DND-41 (cell line): ENCODE results near the gene CA11.
A peak's percentile ranks its signal among the peaks of the same experiment; 100 is the strongest.

ENCODE experiments used
- ATAC-seq: fragments of 200-7000 bp; cut with Tn5 transposase; 3 replicates; pipeline ENCODE4 v1.9.1; 2021; ENCODE audit warnings: low read depth; ENCODE audit not compliant: insufficient read depth
- DNase-seq: peaks from one replicate; pipeline ENCODE4 v3.0.0-alpha.2; 2020
- H2AFZ ChIP-seq: 2 replicates; pipeline ENCODE4 v1.6.0; 2012; ENCODE audit warnings: low read depth, low read length
- H3K27ac ChIP-seq: 2 replicates; pipeline ENCODE4 v1.5.1; 2012; ENCODE audit warnings: low read length, inconsistent platforms
- H3K27me3 ChIP-seq: fragments of 200-600 bp; sonication (generic); 2 replicates; pipeline ENCODE4 v1.6.0; 2012; ENCODE audit warnings: low read length, mild to moderate bottlenecking, inconsistent platforms; ENCODE audit not compliant: insufficient read depth, poor library complexity
- H3K36me3 ChIP-seq: 2 replicates; pipeline ENCODE4 v1.5.1; 2012; ENCODE audit warnings: low read length, inconsistent platforms; ENCODE audit not compliant: insufficient read depth
- H3K4me1 ChIP-seq: 2 replicates; pipeline ENCODE4 v1.5.1; 2012; ENCODE audit warnings: mild to moderate bottlenecking, low read length; ENCODE audit not compliant: insufficient read depth
- H3K4me2 ChIP-seq: 2 replicates; pipeline ENCODE4 v1.6.0; 2012; ENCODE audit warnings: mild to moderate bottlenecking, moderate library complexity, low read length, inconsistent platforms; ENCODE audit not compliant: insufficient read depth
- H3K4me3 ChIP-seq, 2 experiments: fragments of 200-600 bp in 1 of 2; shearing (Covaris generic) in 1 of 2; 2 replicates each; pipeline ENCODE4 v1.5.1; 2012 to 2016; ENCODE audit warnings: inconsistent platforms in 2 of 2, low read length in 2 of 2, mild to moderate bottlenecking in 2 of 2, low read depth in 1 of 2, moderate library complexity in 1 of 2
- H3K79me2 ChIP-seq: 2 replicates; pipeline ENCODE4 v1.6.0; 2012; ENCODE audit warnings: low read length, inconsistent platforms; ENCODE audit not compliant: insufficient read depth
- H3K9ac ChIP-seq: 2 replicates; pipeline ENCODE4 v1.6.0; 2012; ENCODE audit warnings: low read depth, mild to moderate bottlenecking, inconsistent platforms, low read length, moderate library complexity
- H3K9me3 ChIP-seq: 2 replicates; pipeline ENCODE4 v1.5.1; 2012; ENCODE audit warnings: low read length, moderate library complexity, mild to moderate bottlenecking, inconsistent platforms; ENCODE audit not compliant: insufficient read depth, severe bottlenecking
- H4K20me1 ChIP-seq: 2 replicates; pipeline ENCODE4 v1.6.0; 2012; ENCODE audit warnings: low read length; ENCODE audit not compliant: insufficient read depth
- CTCF ChIP-seq: IDR thresholded peaks from 2 replicates; pipeline ENCODE4 v1.5.1; 2012; ENCODE audit warnings: borderline replicate concordance, low read length, moderate library complexity, mild to moderate bottlenecking; ENCODE audit not compliant: poor library complexity, severe bottlenecking; ENCODE audit errors: extremely low read depth
- EZH2 ChIP-seq: IDR thresholded peaks from 3 replicates; pipeline ENCODE4 v1.6.1; 2012; ENCODE audit warnings: borderline replicate concordance, low read depth, mild to moderate bottlenecking, moderate library complexity, low read length, inconsistent platforms; ENCODE audit not compliant: severe bottlenecking

CA11 gene

DNA sequence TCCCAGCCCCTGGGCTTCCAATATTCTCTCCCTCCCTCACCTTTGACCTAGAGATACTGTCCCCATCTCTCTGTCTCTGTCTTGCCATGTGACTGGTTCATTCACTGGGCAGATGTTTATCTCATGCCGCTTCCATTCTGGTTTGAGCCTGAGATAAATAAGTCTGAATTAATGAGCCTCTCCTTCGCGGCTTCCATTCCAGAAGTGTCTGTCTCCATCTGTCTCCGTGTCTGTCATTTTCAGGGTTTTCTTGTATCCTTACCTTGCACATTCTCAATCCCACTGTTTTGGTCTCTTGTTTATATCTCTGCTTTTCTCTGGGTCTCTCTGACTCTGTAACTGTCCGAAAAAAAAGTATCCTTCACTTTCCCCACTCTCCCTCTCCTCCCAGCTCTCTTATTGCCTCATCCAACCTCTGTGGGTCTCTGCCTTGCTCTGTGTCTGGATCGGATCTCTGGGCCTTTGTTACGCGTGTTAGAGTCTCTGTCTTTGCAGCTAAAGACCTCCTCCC, 22.4 kb downstream of the CA11 start:
- Histone ChIP-seq H3K9ac (peak overlapping the region; percentile 80), H3K36me3 (peaks cover 42% of the 10 kb centered on the region), H4K20me1 (peaks cover 7% of the 10 kb centered on the region), H3K4me3 (peak overlapping the region; percentile 36 to 77; a peak in 3 of 4 replicates), H3K27ac (peak overlapping the region; percentile 89), H3K79me2 (peaks cover 53% of the 10 kb centered on the region), H3K4me2 (peak overlapping the region; percentile 88), H3K9me3 (no peaks in the 10 kb centered on the region), H3K4me1 (peaks cover 53% of the 10 kb centered on the region), H3K27me3 (no peaks in the 10 kb centered on the region), H2AFZ (peak overlapping the region; percentile 88)
- ATAC-seq (no peak), DNase-seq (peak; percentile 11)
- no peak for TF ChIP-seq CTCF
- TF ChIP-seq EZH2, result no peak

GRCh38 chr19:48619692-48620585, 26.0 kb downstream of the CA11 start:
- Histone ChIP-seq H2AFZ (peak overlapping the region; percentile 73), H3K4me1 (peaks cover 67% of the 10 kb centered on the region), H3K9me3 (no peaks in the 10 kb centered on the region), H3K36me3 (peaks cover 48% of the 10 kb centered on the region), H3K79me2 (peaks cover 72% of the 10 kb centered on the region), H3K4me3 (peak overlapping the region; percentile 77 to 95), H3K9ac (peak overlapping the region; percentile 91), H3K27ac (peak overlapping the region; percentile 93), H4K20me1 (peaks cover 37% of the 10 kb centered on the region), H3K4me2 (peak overlapping the region; percentile 95), H3K27me3 (no peaks in the 10 kb centered on the region)
- ATAC-seq (no peak), DNase-seq (no peak)
- TF ChIP-seq CTCF (no peak), EZH2 (no peak)

DNA sequence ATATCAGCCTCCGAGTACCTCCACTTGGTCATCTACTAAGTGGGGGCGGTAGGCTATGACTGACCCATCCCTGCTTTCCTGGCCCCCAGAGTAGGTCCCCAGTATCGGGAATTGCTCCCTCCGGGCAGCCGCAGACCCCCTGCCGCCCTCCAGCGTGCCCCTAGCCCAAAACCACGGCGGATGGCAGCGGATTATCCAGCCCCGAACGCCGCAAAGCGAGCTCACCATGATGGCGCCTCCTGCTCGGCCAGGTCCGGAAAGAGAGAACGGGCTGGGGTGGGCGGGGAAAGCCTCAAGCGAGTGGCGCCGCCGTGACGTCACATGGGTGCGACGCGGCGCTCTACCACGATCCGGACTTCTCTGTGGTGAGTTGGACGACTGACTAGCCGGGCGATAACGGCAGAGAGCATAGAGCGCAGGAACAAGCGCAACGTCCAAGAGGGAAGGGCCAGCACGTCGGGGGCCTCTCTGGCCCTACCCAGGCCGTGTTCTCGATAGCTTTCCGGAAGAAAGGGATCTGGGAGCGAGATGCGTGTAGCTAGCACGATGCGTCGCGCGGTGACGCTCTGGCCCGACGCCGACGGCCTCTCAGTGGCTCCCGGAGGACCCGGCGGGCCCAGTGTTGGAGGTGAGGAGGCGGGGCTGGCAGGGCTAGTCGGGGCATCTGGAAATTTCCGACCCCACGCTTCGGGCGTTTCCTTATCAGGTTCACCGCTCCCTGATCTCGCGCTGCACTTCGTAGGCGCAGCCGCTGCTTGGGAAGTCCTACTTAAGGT, 26.9 kb downstream of the CA11 start, which contains the start of the genes RPL18 and SPHK2:
Gene RPL18, minus strand, starts transcription at position 263 of the 776 bp plus-strand sequence. Its CDS starts 35 bp downstream, at position 228.
Gene SPHK2, plus strand, starts transcription at position 591 of the 776 bp plus-strand sequence. CDS start 1,009 bp downstream, outside the sequence.
- TF ChIP-seq EZH2 (no peak), CTCF (peak; percentile 6)
- Histone ChIP-seq H3K27ac (peak within 1 kb of the TSS; percentile 93), H3K27me3 (no peaks in the 10 kb centered on the region), H4K20me1 (peaks cover 41% of the 10 kb centered on the region), H3K9me3 (no peaks in the 10 kb centered on the region), H3K79me2 (peaks cover 65% of the 10 kb centered on the region), H3K4me2 (peak within 1 kb of the TSS; percentile 95), H3K4me1 (peaks cover 60% of the 10 kb centered on the region), H2AFZ (peak within 1 kb of the TSS; percentile 73), H3K9ac (peak within 1 kb of the TSS; percentile 91), H3K4me3 (peak within 1 kb of the TSS; percentile 77 to 95), H3K36me3 (peaks cover 49% of the 10 kb centered on the region)
- DNase-seq (peak; percentile 98), ATAC-seq (peak; percentile 77)
